HG02642 (cell line): Measurements from ENCODE around the gene CLEC16A.

Experiments used
- ATAC-seq: cut with Tn5 transposase; IDR thresholded peaks from one replicate; pipeline ENCODE4 v1.9.1; 2021; ENCODE audit warnings: mild to moderate bottlenecking; ENCODE audit not compliant: unreplicated experiment, poor library complexity

Gene CLEC16A

DNA sequence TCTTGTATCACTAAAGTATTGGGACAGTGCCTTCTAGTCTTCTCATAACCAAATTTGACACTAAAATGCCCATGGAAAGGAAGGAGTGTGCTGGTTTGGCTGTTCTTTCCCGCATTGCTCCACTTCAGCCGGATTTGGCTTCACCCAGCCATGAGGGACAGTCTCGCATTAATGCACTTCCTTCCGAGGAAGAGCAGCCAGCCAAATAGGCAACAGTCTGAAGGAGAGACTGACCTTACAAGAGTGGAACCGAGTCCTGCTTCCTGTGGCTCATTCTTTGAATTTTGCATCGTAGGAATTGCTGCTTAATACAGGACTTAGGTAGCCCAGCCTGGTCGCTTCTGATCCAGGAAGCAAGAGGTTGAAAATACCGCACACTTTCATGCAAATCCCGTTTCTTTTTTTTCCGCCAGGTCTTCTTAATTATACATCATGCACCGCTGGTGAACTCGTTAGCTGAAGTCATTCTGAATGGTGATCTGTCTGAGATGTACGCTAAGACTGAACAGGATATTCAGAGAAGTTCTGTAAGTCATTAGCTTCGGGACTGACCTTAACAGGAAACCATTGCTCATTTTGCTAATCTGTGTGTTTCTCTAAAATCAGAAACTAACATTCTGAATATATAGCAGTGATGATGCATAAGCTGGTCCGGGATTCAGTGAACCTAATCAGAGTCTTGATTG, 38.2 kb downstream of the CLEC16A start:
- ATAC-seq, result peak; percentile 40

DNA sequence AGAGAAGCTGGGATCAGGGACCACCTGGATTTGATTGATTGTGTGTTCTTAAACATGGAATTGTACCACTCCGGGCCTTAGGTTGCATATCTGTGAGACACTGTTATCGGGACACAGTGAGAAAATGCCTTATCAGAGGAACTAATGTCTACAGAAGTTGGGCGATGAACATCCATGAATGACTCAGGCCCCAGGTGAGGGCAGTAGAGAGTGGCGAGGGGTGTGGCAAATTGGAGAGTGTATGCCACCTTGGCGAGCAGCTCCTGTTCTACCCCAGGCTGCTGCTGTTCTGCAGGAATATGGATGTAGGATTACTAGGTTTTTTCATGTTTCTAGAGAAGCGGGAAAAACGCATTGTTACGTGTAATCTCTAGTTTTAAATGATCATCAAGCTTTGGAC, 38.8 kb downstream of the CLEC16A start:
- ATAC-seq, result peak; percentile 13

DNA sequence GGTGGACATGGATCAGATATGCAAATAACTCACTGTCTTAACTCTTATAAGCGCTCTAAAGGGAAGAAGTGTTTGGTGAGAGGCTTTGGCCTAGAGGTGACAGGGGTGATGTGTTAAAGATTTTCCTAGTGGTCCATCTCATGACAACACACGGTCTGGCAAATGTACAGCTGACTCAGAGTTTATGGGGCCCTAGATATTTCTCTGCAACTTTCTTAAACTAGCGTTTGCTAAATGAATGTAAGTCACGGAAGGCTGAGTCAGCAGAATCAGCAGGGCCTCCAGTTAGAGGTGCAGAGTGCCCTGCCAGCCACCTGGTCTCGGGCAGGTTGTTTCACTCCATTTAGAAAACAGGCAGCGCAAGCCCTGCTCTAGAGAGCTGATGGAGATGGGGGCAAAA, 40.1 kb downstream of the CLEC16A start:
- no peak for ATAC-seq

- no peak for ATAC-seq
Observed at GRCh38 chr16:10987361-10988163, 43.2 kb downstream of the CLEC16A start.

- peak; percentile 49 for ATAC-seq
Observed at GRCh38 chr16:10988164-10988803, 43.9 kb downstream of the CLEC16A start.

GRCh38 chr16:10988879-10989278, 44.5 kb downstream of the CLEC16A start:
- no peak for ATAC-seq

GRCh38 chr16:10989559-10989958, 45.2 kb downstream of the CLEC16A start:
- no peak for ATAC-seq

DNA sequence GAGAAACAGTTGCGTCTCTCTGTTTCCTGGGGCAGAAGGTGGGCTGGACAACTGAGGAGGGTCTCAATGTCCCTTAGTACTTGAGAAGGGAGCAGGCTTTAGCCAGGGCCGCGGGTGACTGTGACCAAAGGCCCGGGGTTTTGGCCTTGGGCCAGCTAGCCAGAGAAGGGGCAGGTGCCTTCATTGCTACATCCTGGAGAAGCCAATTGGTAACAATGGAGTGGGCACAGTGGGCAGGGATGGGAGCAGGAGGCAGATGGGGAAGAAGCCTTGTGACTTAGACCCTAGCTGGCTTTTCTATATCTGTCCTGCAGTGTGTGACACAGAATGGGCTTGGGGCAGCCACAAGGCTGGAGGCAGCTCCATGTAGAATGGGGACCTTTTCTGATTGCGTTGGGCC, 46.0 kb downstream of the CLEC16A start:
- no peak for ATAC-seq

DNA sequence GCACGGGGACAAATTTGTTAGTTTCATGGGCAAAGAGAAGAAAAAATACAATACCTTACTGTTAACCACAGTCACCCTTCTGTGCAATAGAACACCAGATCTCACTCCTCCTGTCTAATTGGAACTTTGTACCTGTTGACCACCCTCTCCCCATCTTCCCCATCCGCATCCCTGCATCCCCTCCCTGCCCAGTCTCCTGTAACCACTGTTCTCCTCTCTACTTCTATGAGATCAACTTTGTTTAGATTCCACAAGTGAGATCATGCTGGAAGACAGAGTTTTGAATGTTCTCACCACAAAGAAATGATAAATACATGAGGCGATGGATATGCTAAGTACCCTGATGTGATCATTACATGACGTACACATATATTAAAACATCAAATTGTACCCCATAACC, 47.7 kb downstream of the CLEC16A start:
- no peak for ATAC-seq

DNA sequence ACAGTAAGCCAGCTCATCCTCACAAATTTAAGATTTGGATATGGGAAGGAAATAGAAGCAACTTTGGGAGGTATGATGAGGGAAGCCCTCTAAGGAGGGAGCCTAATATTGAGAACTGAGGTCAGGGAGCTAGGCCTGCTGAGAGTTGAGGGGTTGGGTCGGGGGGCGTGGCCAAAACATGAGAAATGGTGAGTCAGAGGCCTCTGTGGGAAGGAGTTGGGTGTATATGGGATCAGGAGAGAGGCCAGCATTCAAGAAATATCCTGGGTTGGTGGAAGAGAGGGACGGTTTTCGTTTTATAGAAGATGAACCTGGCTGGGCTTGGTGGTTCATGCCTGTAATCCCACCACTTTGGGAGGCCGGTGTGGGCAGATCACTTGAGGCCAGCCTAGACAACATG, 48.4 kb downstream of the CLEC16A start:
- no peak for ATAC-seq

DNA sequence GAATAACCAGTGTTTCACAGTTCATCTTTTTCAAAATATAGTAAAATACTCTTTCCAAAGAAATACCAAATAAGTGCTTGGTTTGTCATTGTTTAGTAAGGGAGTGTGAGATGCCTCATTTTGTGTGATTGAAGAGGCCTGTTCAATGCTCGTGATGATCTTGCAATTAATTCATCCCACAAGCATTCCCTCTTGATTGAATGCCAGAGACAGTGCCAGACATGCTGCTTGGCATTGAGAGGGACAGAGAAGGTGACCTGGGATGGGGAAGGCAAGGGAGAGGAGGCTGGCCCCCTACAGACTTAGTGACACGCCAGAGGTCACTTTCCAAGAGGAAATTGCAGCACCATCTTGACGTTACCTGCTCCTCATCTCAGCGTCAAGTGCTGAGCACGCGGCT, 49.3 kb downstream of the CLEC16A start:
- ATAC-seq, result no peak

- ATAC-seq, result no peak
Observed at GRCh38 chr16:10994571-10994970, 50.2 kb downstream of the CLEC16A start.

DNA sequence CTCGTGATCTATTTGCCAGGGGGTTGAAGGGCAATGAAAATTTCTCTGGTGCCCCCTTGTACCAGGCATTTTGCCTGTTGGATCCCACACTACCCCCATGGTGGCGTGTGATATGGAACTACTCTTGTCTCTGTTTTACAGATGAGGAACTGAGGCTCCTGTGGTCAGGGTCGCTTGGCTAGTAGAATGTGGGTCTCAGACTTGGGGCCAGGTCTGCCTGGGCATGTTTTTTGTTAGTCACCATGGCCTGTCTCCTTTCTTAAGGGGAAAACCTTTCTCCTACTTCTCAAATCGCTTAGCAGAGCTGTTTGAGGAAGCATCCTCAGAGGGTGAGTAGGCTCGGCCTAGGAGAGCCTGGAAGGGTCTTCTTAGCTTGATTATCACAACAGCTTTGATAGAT, 51.2 kb downstream of the CLEC16A start:
- no peak for ATAC-seq

GRCh38 chr16:10997485-10997884, 53.1 kb downstream of the CLEC16A start:
- ATAC-seq, result no peak

DNA sequence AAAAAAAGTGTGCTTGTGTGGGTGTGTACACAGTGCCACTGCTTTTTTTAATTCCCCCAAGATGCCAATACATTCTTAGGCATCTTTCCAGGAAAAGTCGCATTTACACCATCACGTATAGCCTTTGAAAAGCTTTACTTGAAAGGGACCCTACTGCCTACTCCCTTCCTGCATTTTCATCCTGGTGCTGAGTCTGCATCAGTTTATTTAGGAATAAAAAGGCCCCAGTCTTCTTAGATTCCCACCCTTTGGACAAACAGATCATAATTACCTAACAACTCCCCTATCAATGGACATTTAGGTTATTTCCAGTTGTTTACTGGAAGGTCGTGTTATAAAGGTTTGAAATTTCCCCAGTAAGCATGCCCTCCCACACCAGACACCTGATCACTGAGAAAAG, 54.9 kb downstream of the CLEC16A start:
- ATAC-seq, result no peak

- ATAC-seq, result no peak
Observed at GRCh38 chr16:11001611-11002010, 57.2 kb downstream of the CLEC16A start.

- ATAC-seq, result no peak
Observed at GRCh38 chr16:11003141-11003540, 58.8 kb downstream of the CLEC16A start.

DNA sequence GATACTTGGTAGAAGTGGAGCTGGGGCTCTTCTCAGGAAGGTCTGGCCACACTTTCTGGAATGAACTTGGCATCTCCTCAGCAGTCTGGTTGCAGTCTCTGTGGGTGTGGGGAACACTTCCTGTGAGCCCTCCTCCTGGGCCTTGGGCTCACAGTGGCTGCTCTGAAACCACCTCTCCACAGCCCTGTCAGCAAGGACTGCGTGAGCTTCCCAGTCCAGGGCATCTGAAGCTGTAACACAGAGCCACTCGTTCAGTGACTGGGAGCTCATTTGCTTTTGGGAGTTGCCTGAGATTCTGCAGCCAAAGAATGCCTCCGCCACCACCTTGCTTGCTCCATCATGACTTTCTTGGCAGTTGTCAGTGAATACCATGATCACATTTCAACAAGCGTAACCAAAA, 60.0 kb downstream of the CLEC16A start:
- no peak for ATAC-seq

DNA sequence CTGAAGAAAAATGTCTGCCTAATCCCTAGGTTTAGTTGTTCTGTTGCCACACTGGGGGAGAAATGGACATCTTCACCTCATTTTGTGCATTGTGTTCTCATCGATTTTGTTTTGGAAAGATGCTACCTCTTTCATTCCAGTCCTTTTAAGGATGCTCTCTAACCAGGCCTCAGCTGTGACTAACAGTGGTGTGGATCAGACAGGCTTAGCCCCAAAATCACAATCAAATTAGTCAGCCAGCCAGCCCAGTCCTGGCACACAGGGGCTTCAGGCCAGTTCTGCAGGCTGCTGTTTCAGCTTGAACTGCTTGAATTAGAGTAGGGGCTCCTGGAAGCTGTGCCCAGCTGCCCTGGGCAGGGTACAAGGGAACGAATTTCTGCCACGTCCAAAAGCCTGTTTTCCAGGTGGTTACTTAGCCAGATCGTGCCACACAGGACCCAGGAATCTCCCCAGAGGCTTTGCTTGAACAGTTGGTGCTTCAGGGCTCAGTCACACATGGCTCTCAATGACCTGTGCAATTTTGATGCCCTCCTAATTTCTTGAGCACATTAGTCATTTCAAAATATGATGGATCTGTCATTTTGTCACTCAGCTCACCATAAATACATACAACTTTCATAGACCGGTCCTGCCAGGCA, 60.7 kb downstream of the CLEC16A start:
- ATAC-seq, result no peak

DNA sequence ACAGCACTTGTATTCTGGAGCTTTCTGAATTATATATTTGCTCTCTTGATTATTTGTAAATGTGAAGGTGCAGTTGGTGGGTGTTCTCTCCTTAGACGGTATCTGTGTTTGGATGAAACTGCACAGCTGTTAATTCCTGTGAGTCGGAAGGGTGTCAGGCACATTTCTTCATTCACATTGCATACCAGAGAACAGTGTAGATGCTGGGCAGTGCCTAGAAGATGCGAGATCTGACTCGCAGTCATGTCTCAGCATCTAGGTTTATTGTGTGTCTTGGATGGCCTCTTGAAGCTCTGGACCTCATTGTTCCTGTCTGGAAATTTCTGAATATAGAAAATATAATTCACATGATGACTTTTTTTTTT, 61.2 kb downstream of the CLEC16A start:
- ATAC-seq, result no peak

DNA sequence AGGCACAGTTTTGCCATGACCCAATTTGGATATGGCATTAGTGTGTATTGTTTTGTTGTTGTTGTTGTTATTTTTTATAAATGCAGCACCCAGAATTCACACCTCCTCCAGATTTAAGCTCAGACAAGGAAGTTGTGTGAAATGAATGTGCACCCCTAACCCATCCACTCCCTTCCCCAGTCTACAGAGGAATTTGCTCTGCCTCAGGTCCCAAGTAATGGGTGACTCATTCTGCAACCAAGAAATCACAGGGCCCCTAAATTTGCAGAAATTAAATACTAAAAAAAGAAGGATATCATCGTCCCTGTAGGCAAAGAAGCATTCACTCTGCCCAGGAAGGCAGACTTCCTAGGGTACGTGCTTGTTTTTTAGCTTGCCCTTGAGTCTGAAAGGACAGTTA, 62.3 kb downstream of the CLEC16A start:
- no peak for ATAC-seq
